ENCODE results near the gene ITPRID1. TPM values are rescaled to one million over a fixed set of nuclear protein-coding genes. Genes with fewer than 3 reads are reported as not detected.

Gene ITPRID1
- total RNA-seq, 1 experiment from 2014 or later = 1.2 TPM

DNA sequence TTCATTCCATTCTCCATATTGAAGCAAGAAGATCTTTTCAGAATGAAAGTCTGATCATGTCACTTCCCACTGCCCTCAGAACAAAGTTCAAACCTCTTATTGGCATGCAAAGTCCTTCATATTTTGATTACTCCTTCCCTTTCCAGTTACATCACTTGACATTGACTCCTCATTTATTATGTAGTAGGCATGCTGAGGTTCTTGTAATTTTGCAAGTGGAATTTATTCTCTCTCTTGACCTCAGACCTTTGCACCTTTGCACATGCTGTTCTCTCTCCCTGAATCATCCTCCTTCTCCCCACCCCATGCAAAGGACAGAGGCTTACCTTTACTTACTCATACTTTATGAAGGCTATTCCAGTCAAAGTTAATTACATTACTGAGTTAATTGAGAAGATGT, 13.0 kb downstream of the ITPRID1 start:
- H3K4me1 Mint-ChIP-seq = peaks cover 0 to 5% of the 10 kb centered on the region in 2 experiments; a peak in 2 of 4 replicates
- H4K8ac ChIP-seq (replicated peaks; ENCODE audit: insufficient read length, low read depth, low read length) = no peak overlapping the region

More for the DNA sequence above, 13.0 kb downstream of the ITPRID1 start:
- TF ChIP-seq CTCF (conservative IDR thresholded peaks at IDR 0.05) = no peak
- H3K27ac ChIP-seq (ENCODE audit: insufficient read length, low read depth, low read length) = no peak overlapping the region
- no peak overlapping the region for H3K14ac ChIP-seq (ENCODE audit: insufficient read depth, low read length)
- Mint-ChIP-seq H3K36me3 (ENCODE audit: insufficient read depth in 1 of 3, low read depth in 3 of 3) (no peaks in the 10 kb centered on the region), H3K27me3 (ENCODE audit: low read depth) (no peaks in the 10 kb centered on the region), H3K9me3 (no peaks in the 10 kb centered on the region), H3K4me3 (no peak overlapping the region), H3K27ac (no peak overlapping the region)
- H2BK12ac ChIP-seq (ENCODE audit: insufficient read length, low read depth, low read length) = no peak overlapping the region
- H3K56ac ChIP-seq (ENCODE audit: insufficient read length, low read depth, low read length) = no peak overlapping the region
- H2AFZ ChIP-seq (ENCODE audit: low read length) = no peak overlapping the region
- DNase-seq = no peak
- H4K20me1 ChIP-seq (ENCODE audit: control insufficient read depth, insufficient read depth, insufficient read length) = no peaks in the 10 kb centered on the region
- no peak overlapping the region for H2AK5ac ChIP-seq (ENCODE audit: insufficient read length, low read length)
- no peak overlapping the region for H3K4ac ChIP-seq (ENCODE audit: low read depth, low read length)
- H3K9me3 ChIP-seq (ENCODE audit: control insufficient read depth, low read depth, low read length) = no peaks in the 10 kb centered on the region
- no peak overlapping the region for H2BK20ac ChIP-seq (ENCODE audit: low read depth, low read length, poor library complexity, severe bottlenecking)
- no peak overlapping the region for H4K91ac ChIP-seq (ENCODE audit: insufficient read length, low read depth, low read length)
- no peak overlapping the region for H3T11ph ChIP-seq (ENCODE audit: low read length)
- no peak overlapping the region for H3K9ac ChIP-seq (ENCODE audit: extremely low read depth, insufficient read length, low read length)
- no peak overlapping the region for H2BK5ac ChIP-seq (ENCODE audit: insufficient read length, low read length)
- no peak overlapping the region for H3K4me2 ChIP-seq (ENCODE audit: insufficient read depth, insufficient read length, low read length)
- no peak overlapping the region for H4K5ac ChIP-seq (ENCODE audit: insufficient read length, low read depth, low read length)
- H3K18ac ChIP-seq (ENCODE audit: insufficient read length, low read depth, low read length) = no peak overlapping the region
- no peak overlapping the region for H2BK120ac ChIP-seq (ENCODE audit: low read depth, low read length, poor library complexity, severe bottlenecking)
- H3K4me1 ChIP-seq (ENCODE audit: insufficient read depth, low read length) = no peaks in the 10 kb centered on the region
- no peak overlapping the region for H2BK15ac ChIP-seq (ENCODE audit: low read depth, low read length)
- H3K23ac ChIP-seq (ENCODE audit: insufficient read length, low read depth, low read length) = no peak overlapping the region
- H3K79me2 ChIP-seq (ENCODE audit: insufficient read depth, low read length) = no peaks in the 10 kb centered on the region
- no peaks in the 10 kb centered on the region for H3K79me1 ChIP-seq (ENCODE audit: insufficient read depth, low read depth, low read length, poor library complexity, severe bottlenecking)
- no peaks in the 10 kb centered on the region for H3K27me3 ChIP-seq (ENCODE audit: insufficient read depth, low read length)
- no peaks in the 10 kb centered on the region for H3K23me2 ChIP-seq (ENCODE audit: insufficient read length, low read depth, low read length, poor library complexity, severe bottlenecking)
